DOHH2 (cell line): Measurements from ENCODE around the gene RASIP1.

ENCODE experiments used
- H3F3A ChIP-seq: fragments of 200-600 bp; sonication (generic), shearing (Covaris generic); 2 replicates; pipeline ENCODE4 v1.6.0; 2016; ENCODE audit warnings: antibody characterized with exemption, mild to moderate bottlenecking; ENCODE audit not compliant: control insufficient read depth, insufficient read depth
- H3K27ac ChIP-seq: fragments of 200-600 bp; sonication (generic); 2 replicates; pipeline ENCODE4 v1.5.1; 2014; ENCODE audit warnings: low read depth, mild to moderate bottlenecking, low read length, moderate library complexity
- H3K27me3 ChIP-seq: fragments of 200-600 bp; sonication (generic); 2 replicates; pipeline ENCODE4 v1.6.1; 2014; ENCODE audit warnings: mild to moderate bottlenecking, low read length, mixed read lengths; ENCODE audit not compliant: control insufficient read depth
- H3K36me3 ChIP-seq: fragments of 200-600 bp; sonication (generic); 2 replicates; pipeline ENCODE4 v1.6.1; 2014; ENCODE audit warnings: mild to moderate bottlenecking, low read length, moderate library complexity, mixed read lengths; ENCODE audit not compliant: control insufficient read depth
- H3K4me1 ChIP-seq: fragments of 200-600 bp; sonication (generic); 2 replicates; pipeline ENCODE4 v1.6.1; 2014; ENCODE audit warnings: mild to moderate bottlenecking, low read length, mixed read lengths; ENCODE audit not compliant: control insufficient read depth
- H3K4me2 ChIP-seq: fragments of 200-600 bp; sonication (generic); 2 replicates; pipeline ENCODE4 v1.6.0; 2014; ENCODE audit warnings: mild to moderate bottlenecking, low read length, moderate library complexity
- H3K4me3 ChIP-seq: fragments of 200-600 bp; sonication (generic); 2 replicates; pipeline ENCODE4 v1.5.1; 2014; ENCODE audit warnings: mild to moderate bottlenecking, low read length, mixed read lengths
- H3K79me2 ChIP-seq: fragments of 200-600 bp; sonication (generic); 2 replicates; pipeline ENCODE4 v1.6.1; 2014; ENCODE audit warnings: mild to moderate bottlenecking, low read length, mixed read lengths; ENCODE audit not compliant: control insufficient read depth
- H3K9me2 ChIP-seq: fragments of 200-600 bp; sonication (generic); replicated peaks from 2 replicates; pipeline ENCODE4 v1.6.1; 2014; ENCODE audit warnings: mild to moderate bottlenecking, low read length, mixed read lengths; ENCODE audit not compliant: control insufficient read depth
- H3K9me3 ChIP-seq: fragments of 200-600 bp; sonication (generic); 2 replicates; pipeline ENCODE4 v1.6.1; 2014; ENCODE audit warnings: antibody characterized with exemption, low read length, mixed read lengths; ENCODE audit not compliant: control insufficient read depth, insufficient read depth
- H4K20me1 ChIP-seq: fragments of 200-600 bp; sonication (generic); 2 replicates; pipeline ENCODE4 v1.6.0; 2014; ENCODE audit warnings: low read depth, mild to moderate bottlenecking, antibody characterized with exemption, low read length, moderate library complexity; ENCODE audit not compliant: control insufficient read depth, insufficient read depth
- CTCF ChIP-seq: fragments of 200-600 bp; sonication (generic); IDR thresholded peaks from one replicate; pipeline ENCODE4 v1.5.1; 2014; ENCODE audit warnings: antibody characterized with exemption, mild to moderate bottlenecking, low read depth, low read length; ENCODE audit not compliant: poor library complexity, severe bottlenecking
- EZH2phosphoT487 ChIP-seq: fragments of 200-600 bp; sonication (generic); IDR thresholded peaks from 2 replicates; pipeline ENCODE4 v1.6.1; 2017; ENCODE audit warnings: borderline replicate concordance, mild to moderate bottlenecking, antibody characterized with exemption, low read length, moderate library complexity, mixed read lengths

Gene RASIP1

GRCh38 chr19:48678201-48678600 lies 62.2 kb downstream of the RASIP1 start:
- no peaks in the 10 kb centered on the region for H3K36me3 ChIP-seq
- no peaks in the 10 kb centered on the region for H3K9me3 ChIP-seq
- no peak overlapping the region for H3K4me2 ChIP-seq
- TF ChIP-seq EZH2phosphoT487: no peak
- no peak for TF ChIP-seq CTCF
- H3K4me3 ChIP-seq: no peak overlapping the region
- peaks cover 9% of the 10 kb centered on the region for H3K4me1 ChIP-seq
- H3K9me2 ChIP-seq: no peaks in the 10 kb centered on the region
- no peaks in the 10 kb centered on the region for H4K20me1 ChIP-seq
- no peaks in the 10 kb centered on the region for H3F3A ChIP-seq
- no peak overlapping the region for H3K27ac ChIP-seq
- H3K27me3 ChIP-seq: no peaks in the 10 kb centered on the region
- H3K79me2 ChIP-seq: no peaks in the 10 kb centered on the region

- H3K27ac ChIP-seq: no peak overlapping the region
- no peaks in the 10 kb centered on the region for H3F3A ChIP-seq
- TF ChIP-seq EZH2phosphoT487 (no peak), CTCF (no peak)
- H3K79me2 ChIP-seq: no peaks in the 10 kb centered on the region
- H3K4me3 ChIP-seq: no peak overlapping the region
- no peaks in the 10 kb centered on the region for H4K20me1 ChIP-seq
- H3K9me2 ChIP-seq: no peaks in the 10 kb centered on the region
- H3K4me1 ChIP-seq: peaks cover 9% of the 10 kb centered on the region
- H3K4me2 ChIP-seq: no peak overlapping the region
- H3K27me3 ChIP-seq: no peaks in the 10 kb centered on the region
- H3K9me3 ChIP-seq: no peaks in the 10 kb centered on the region
- H3K36me3 ChIP-seq: no peaks in the 10 kb centered on the region
Measured at GRCh38 chr19:48676887-48677286, 63.5 kb downstream of the RASIP1 start.

- TF ChIP-seq EZH2phosphoT487: no peak
- TF ChIP-seq CTCF: no peak
- no peak overlapping the region for H3K4me2 ChIP-seq
- H3K36me3 ChIP-seq: no peaks in the 10 kb centered on the region
- H3F3A ChIP-seq: no peaks in the 10 kb centered on the region
- H3K27ac ChIP-seq: no peak overlapping the region
- no peaks in the 10 kb centered on the region for H3K9me3 ChIP-seq
- no peak overlapping the region for H3K4me3 ChIP-seq
- no peaks in the 10 kb centered on the region for H4K20me1 ChIP-seq
- H3K79me2 ChIP-seq: no peaks in the 10 kb centered on the region
- H3K27me3 ChIP-seq: no peaks in the 10 kb centered on the region
- peaks cover 9% of the 10 kb centered on the region for H3K4me1 ChIP-seq
- no peaks in the 10 kb centered on the region for H3K9me2 ChIP-seq
Measured at GRCh38 chr19:48676487-48676886, 63.9 kb downstream of the RASIP1 start.
